Motor neuron (in vitro differentiated cells): ENCODE results near the gene USP33. TPM values are rescaled to one million over a fixed set of nuclear protein-coding genes. Genes with fewer than 3 reads are reported as not detected.
A peak's percentile ranks its signal among the peaks of the same experiment; 100 is the strongest.
"Not testable (repeated sequence)": the region's sequence is repeated elsewhere in the genome, so short reads cannot be mapped to it uniquely, and the experiment has no call there.

Experiments
- ATAC-seq, 8 experiments: fragments of 200-7000 bp; cut with Tn5 transposase; replicated peaks in 6 of 8; 2 replicates each; pipeline ENCODE4 v1.8.0; 2021; ENCODE audit warnings: mild to moderate bottlenecking in 8 of 8, moderate library complexity in 8 of 8
- H3K27ac ChIP-seq, 2 donors: fragments of 250-450 bp; sonication (Bioruptor Pico); 2 replicates each; pipeline ENCODE4 v1.9.0; 2021; ENCODE audit warnings: antibody characterized with exemption in 2 of 2, mild to moderate bottlenecking in 2 of 2, moderate library complexity in 1 of 2
- H3K4me1 ChIP-seq, 2 donors: fragments of 250-450 bp; sonication (Bioruptor Pico); replicated peaks in 1 of 2; 2 replicates each; pipeline ENCODE4 v1.6.1; 2021; ENCODE audit warnings: antibody characterized with exemption in 2 of 2, mild to moderate bottlenecking in 2 of 2, moderate library complexity in 1 of 2
- H3K4me3 ChIP-seq, 5 donors: fragments of 250-450 bp; sonication (Bioruptor Pico); 2 replicates each; pipeline ENCODE4 v1.9.0; 2021; ENCODE audit warnings: antibody characterized with exemption in 5 of 5, mild to moderate bottlenecking in 5 of 5, moderate library complexity in 4 of 5
- WGBS, 10 experiments: fragments of 450-650 bp; shearing (Covaris generic); methylation state at CpG; one replicate each; pipeline ENCODE4 v1.0.0; 2022; 5-methylcytosine and 5-hydroxymethylcytosine counted together
- in situ Hi-C, 9 experiments: fragments of 400-800 bp; cut with MboI; loops; one replicate each; pipeline ENCODE4 v1.15.0; 2021; ENCODE audit warnings: low sequenced_read_pairs in 9 of 9, low pct_unique_long_range_greater_than_20kb in 2 of 9; ENCODE audit not compliant: unreplicated experiment in 9 of 9
- total RNA-seq, 8 experiments: library from RNA; unstranded; fragments of 300-600 nt; gene quantifications; 2 replicates each; pipeline versions ENCODE4 v1.2.3 to v1.2.4, GENCODE V29; 2022

The USP33 gene
- total RNA-seq, 8 experiments from 2014 or later, result 44.5 to 103 (median 86.3) TPM

DNA sequence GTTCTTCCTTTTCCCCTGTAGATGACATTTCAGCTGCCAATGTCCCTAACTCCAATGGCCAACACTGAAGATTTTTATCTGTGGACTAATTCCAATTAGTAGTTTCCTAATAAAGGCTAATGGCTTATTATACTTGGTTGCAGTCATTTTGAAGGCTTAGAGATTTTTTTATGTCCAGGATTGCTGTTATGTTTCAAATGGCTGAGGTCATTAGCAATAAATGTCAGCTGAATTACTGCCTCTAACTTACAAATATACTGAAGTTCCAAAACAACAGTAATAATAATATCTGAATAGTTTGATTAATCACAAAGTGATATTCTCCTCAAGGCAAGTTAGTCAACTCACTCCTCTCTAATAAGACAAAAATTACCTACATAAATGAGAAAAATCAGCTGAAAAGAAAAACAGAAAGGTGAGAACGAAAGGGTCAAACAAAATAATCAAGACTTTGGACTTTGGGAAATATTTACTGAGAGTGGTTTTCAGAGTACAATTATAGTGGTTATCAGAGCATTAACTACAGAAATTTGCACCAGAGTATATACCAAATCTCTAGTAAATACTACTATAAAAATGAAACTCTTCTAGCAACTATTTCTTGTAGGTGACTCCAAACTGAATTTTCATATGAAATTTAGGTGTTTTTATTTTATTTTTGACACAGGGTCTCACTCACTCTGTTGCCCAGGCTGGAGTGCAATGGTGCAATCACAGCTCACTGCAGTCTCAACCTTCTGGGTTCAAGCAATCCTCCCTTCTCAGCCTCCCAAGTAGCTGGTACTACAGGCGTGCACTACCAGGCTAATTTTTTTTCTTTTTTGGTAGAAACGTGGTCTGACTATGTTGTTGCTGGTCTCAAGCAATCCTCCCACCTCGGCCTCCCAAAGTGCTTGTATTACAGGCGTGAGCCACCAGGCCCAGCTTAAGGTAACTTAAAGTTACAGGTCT is 80.7 kb downstream of the USP33 start:
- in situ Hi-C loops, result no loop called here
- Histone ChIP-seq H3K27ac (no peak overlapping the region), H3K4me3 (no peak overlapping the region), H3K4me1 (peaks cover 4 to 10% of the 10 kb centered on the region in 2 donors)
- WGBS, 10 experiments, result 75 to 100% (median 91%) methylated on average over 1 to 5 of the region's 5 CpGs; no CpG with 5 or more reads in 1 of the 10 experiments
- no peak for ATAC-seq

DNA sequence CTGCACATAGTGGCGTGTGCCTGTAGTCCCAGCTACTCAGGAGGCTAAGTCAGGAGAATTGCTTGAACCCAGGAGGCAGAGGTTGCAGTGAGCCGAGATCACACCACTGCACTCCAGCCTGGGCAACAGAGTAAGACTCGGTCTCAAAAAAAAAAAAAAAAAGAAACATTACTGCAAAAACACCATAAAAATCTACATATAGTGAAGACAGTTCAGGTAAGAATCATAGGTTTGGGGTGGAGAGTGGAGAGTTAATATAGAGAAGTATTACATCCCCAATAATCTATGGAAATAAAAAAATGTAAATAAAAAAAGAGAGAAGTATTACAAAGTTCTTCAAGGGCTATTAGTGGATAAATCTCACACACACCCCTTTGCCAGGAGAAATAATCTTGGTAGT is 84.8 kb downstream of the USP33 start:
- H3K27ac ChIP-seq, H3K4me1 ChIP-seq, in situ Hi-C loops, H3K4me3 ChIP-seq, ATAC-seq: not testable (repeated sequence)
- 71 to 100% (median 89%) methylated on average over 1 to 3 of the region's 3 CpGs; no CpG with 5 or more reads in 1 of the 10 experiments for WGBS, 10 experiments

- H3K4me1 ChIP-seq, result no peaks in the 10 kb centered on the region
- WGBS, 10 experiments, result 80 to 100% (median 100%) methylated on average over 1 of the region's 1 CpG
Measured at GRCh38 chr1:77673716-77674355, 85.8 kb downstream of the USP33 start.

DNA sequence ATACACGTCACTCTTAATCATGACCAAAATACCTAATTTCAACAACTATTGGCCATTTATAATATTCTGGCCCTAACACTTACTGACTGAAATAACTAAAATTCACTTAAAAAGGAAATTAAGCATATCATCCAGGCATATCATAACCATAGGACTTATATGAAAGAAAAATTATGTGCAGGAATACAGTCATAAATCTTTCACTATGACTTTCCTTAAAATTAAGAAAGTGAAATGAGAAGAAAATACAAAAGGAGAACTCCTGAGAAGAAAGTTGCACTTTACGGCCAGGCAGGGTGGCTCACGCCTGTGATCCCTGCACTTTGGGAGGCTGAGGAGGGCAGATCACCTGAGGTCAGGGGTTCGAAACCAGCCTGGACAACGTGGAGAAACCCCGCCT is 86.6 kb downstream of the USP33 start:
- H3K27ac ChIP-seq, result no peak overlapping the region
- no peak for ATAC-seq
- no peak overlapping the region for H3K4me3 ChIP-seq
- in situ Hi-C loops, result no loop called here
- WGBS, 10 experiments, result 83 to 100% (median 94%) methylated on average over 1 to 6 of the region's 6 CpGs; no CpG with 5 or more reads in 1 of the 10 experiments
- H3K4me1 ChIP-seq, result no peaks in the 10 kb centered on the region

More at GRCh38 chr1:77673716-77674355, 85.8 kb downstream of the USP33 start:
- Histone ChIP-seq H3K4me3 (no peak overlapping the region), H3K27ac (no peak overlapping the region)
- in situ Hi-C loops, result no loop called here
- no peak for ATAC-seq

DNA sequence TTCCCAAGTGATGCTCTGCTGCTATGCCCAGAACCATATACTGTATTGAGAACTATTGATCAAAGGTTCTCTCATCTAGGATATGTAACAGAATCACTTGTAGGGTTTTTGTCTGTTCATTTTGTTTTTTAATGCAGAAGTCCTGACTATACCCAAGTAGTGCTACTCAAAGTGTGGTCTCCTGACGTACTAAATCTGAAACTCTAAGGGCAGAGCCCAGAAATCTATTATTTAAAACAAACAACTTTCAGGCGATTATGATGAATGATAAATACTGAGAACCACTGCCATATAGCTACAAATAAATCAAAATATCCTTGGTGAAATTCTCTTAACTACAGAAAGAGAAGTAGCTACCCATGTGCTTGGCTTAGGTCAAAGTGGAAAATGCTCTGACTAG is 87.3 kb downstream of the USP33 start:
- Histone ChIP-seq H3K4me3 (no peak overlapping the region), H3K27ac (no peak overlapping the region), H3K4me1 (no peaks in the 10 kb centered on the region)
- 78 to 100% (median 89%) methylated on average over 1 to 2 of the region's 2 CpGs; no CpG with 5 or more reads in 2 of the 10 experiments for WGBS, 10 experiments
- in situ Hi-C loops, result no loop called here
- no peak for ATAC-seq

- H3K4me3 ChIP-seq, result no peak overlapping the region
Measured at GRCh38 chr1:77671836-77672235, 87.8 kb downstream of the USP33 start.

GRCh38 chr1:77670330-77670729 is 89.3 kb downstream of the USP33 start:
- Histone ChIP-seq H3K4me3 (no peak overlapping the region), H3K4me1 (no peaks in the 10 kb centered on the region), H3K27ac (no peak overlapping the region)
- ATAC-seq, result no peak
- in situ Hi-C loops, result no loop called here
- WGBS, 10 experiments, result 80 to 100% (median 92%) methylated on average over 2 to 7 of the region's 7 CpGs; no CpG with 5 or more reads in 2 of the 10 experiments

More at GRCh38 chr1:77671836-77672235, 87.8 kb downstream of the USP33 start:
- in situ Hi-C loops, result no loop called here
- peak in 2 of 8 experiments; percentile 24 to 32 for ATAC-seq
- Histone ChIP-seq H3K4me1 (no peaks in the 10 kb centered on the region), H3K27ac (no peak overlapping the region)
- 74 to 100% (median 91%) methylated on average over 1 to 5 of the region's 5 CpGs; no CpG with 5 or more reads in 1 of the 10 experiments for WGBS, 10 experiments

DNA sequence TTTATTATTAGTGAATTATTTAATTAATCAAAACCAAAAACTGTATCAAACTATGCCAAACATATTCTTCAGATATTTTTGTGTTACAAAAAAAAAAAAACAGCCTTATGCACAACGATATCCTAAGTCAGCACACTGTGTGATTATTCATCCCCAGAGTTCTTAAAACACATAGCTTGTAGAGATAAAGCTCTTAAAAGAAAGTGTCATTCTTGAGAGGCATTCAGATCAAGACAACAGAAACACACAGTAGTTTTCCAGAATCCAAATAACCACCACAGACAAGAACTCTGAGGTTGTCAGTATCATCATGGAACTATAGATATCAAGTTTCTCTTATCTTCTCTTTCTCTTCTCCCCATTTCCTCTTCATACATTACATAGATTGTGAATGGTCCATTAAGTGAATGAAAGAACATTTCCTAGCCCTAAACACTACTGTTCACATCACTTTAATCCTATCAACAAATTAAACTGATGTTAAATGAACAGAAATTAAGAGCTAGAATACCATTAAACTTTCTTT is 90.7 kb downstream of the USP33 start:
- H3K27ac ChIP-seq, result no peak overlapping the region
- no peak for ATAC-seq
- no peaks in the 10 kb centered on the region for H3K4me1 ChIP-seq
- 0 to 100% (median 93%) methylated on average over 1 of the region's 1 CpG; no CpG with 5 or more reads in 3 of the 10 experiments for WGBS, 10 experiments
- H3K4me3 ChIP-seq, result no peak overlapping the region
- in situ Hi-C loops, result no loop called here

- no peak for ATAC-seq
- 68 to 100% (median 89%) methylated on average over 1 to 3 of the region's 3 CpGs; no CpG with 5 or more reads in 1 of the 10 experiments for WGBS, 10 experiments
Measured at GRCh38 chr1:77664939-77665516, 94.6 kb downstream of the USP33 start.

GRCh38 chr1:77661696-77662095 is 98.0 kb downstream of the USP33 start:
- in situ Hi-C loops, result no loop called here
- 0 to 100% (median 90%) methylated on average over 1 to 4 of the region's 4 CpGs; no CpG with 5 or more reads in 3 of the 10 experiments for WGBS, 10 experiments
- ATAC-seq, result no peak
- Histone ChIP-seq H3K4me1 (no peaks in the 10 kb centered on the region), H3K4me3 (no peak overlapping the region), H3K27ac (no peak overlapping the region)

More at GRCh38 chr1:77664939-77665516, 94.6 kb downstream of the USP33 start:
- in situ Hi-C loops, result no loop called here
- no peak overlapping the region for H3K27ac ChIP-seq
- no peak overlapping the region for H3K4me3 ChIP-seq
- no peaks in the 10 kb centered on the region for H3K4me1 ChIP-seq

DNA sequence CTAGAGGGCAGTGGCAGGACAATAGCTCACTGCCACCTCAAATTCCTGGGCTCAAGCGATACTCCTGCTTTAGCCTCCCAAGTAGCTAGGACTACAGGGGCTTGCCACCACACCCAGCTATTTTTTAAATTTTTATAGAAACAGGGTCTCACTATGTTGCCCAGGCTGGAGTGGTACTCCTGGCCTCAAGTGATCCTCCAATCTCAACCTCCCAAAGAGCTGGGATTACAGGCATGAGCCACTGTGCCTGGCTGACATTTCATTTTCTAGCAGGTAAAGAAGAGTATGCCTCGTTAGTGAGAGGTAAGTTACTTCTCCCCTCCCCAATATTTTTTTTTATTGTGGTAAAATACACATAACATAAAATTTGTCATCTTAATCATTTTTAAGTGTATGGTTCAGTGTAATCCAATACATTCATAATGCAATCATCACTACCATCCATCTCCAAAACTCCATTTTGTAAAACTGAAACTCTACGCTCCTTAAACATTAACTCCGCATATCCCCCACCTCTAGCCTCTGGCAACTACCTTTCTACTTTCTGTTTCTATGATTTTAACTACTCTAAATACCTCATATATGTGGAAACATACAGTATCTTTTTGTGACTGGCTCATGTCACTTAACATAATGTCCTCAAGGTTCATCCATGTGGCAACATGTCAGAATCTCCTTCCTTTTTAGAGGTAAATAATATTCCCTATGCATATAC is 99.6 kb downstream of the USP33 start:
- Histone ChIP-seq H3K4me3 (no peak overlapping the region), H3K4me1 (no peaks in the 10 kb centered on the region), H3K27ac (no peak overlapping the region)
- WGBS, 10 experiments, result 57 to 100% (median 85%) methylated on average over 1 to 4 of the region's 4 CpGs
- in situ Hi-C loops, result no loop called here
- no peak for ATAC-seq

DNA sequence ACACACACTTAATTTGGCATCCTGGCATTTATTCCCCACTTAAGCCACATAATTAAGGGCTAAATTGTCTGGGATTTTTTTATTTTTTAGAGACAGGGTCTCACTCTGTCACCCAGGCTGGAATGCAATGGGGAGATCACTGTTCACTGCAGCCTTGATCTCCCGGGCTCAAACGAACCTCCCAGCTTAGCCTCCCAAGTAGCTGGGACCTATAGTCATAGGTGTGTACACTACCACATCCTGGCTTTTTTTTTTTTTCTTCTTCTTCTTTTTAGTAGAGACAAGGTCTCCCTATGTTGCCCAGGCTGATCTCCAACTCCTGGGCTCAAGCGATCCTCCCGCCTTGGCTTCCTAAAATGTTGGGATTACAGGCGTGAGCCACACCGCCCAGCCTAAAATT is 101.4 kb downstream of the USP33 start:
- ATAC-seq, result no peak
- in situ Hi-C loops, result no loop called here
- 79 to 100% (median 93%) methylated on average over 2 to 6 of the region's 6 CpGs; no CpG with 5 or more reads in 2 of the 10 experiments for WGBS, 10 experiments
- Histone ChIP-seq H3K4me3 (no peak overlapping the region), H3K27ac (no peak overlapping the region), H3K4me1 (no peaks in the 10 kb centered on the region)
